Endothelial cell of umbilical vein (primary cell): Measurements from ENCODE around the gene MYADML2. TPM values are rescaled to one million over a fixed set of nuclear protein-coding genes. Genes with fewer than 3 reads are reported as not detected.

Experiments
- BruUV-seq: library from RNA; stranded (reverse); fragments of 400-500 nt; replicated peaks from 2 replicates; lab custom pipeline; 2021; lab: Mats Ljungman, UMichigan
- CTCF ChIA-PET: fragments of 300-600, 350-600 bp; sonication (Branson Sonifier 250); formaldehyde crosslinking; loops from one replicate; lab custom pipeline; 2021; ENCODE audit warnings: antibody characterized with exemption, inconsistent platforms; lab: Charles Lee
- POLR2A ChIA-PET: fragments of 300-600, 350-600 bp; sonication (Branson Sonifier 250); formaldehyde crosslinking; loops from one replicate; lab custom pipeline; 2021; ENCODE audit warnings: antibody characterized with exemption, inconsistent platforms; lab: Charles Lee
- DNase-seq: peaks from one replicate; pipeline ENCODE4 v3.0.0-alpha.2; 2011; ENCODE audit warnings: low read depth, low spot score
- FAIRE-seq: peaks from 2 replicates; lab custom pipeline; 2011; peaks lifted over from hg19 to GRCh38; lab: Jason Lieb, UNC
- H2AFZ ChIP-seq: 2 replicates; pipeline ENCODE4 v1.6.0; 2012; ENCODE audit warnings: low read depth, low read length, control low read depth, inconsistent platforms
- H3K27ac ChIP-seq: 2 replicates; pipeline ENCODE4 v1.5.1; 2011; ENCODE audit warnings: low read depth, mild to moderate bottlenecking, control low read depth, low read length, moderate library complexity; ENCODE audit not compliant: insufficient read depth
- H3K27me3 ChIP-seq, 2 experiments: 2 replicates each; pipeline versions ENCODE4 v1.6.0 to v1.6.1; 2011; ENCODE audit warnings: low read length in 2 of 2, mixed read lengths in 1 of 2; ENCODE audit not compliant: control insufficient read depth in 2 of 2, insufficient read depth in 2 of 2
- H3K36me3 ChIP-seq, 2 experiments: 2 replicates in 1 of 2; 3 replicates in 1 of 2; pipeline ENCODE4 v1.5.1; 2011; ENCODE audit warnings: low read length in 2 of 2, mild to moderate bottlenecking in 1 of 2, moderate library complexity in 1 of 2; ENCODE audit not compliant: control insufficient read depth in 2 of 2, insufficient read depth in 2 of 2; ENCODE audit errors: extremely low read depth in 1 of 2
- H3K4me1 ChIP-seq: 3 replicates; pipeline ENCODE4 v1.5.1; 2011; ENCODE audit warnings: mild to moderate bottlenecking, low read length; ENCODE audit not compliant: control insufficient read depth, insufficient read depth; ENCODE audit errors: extremely low read depth
- H3K4me2 ChIP-seq: 2 replicates; pipeline ENCODE4 v1.6.1; 2011; ENCODE audit warnings: low read length, control low read depth, mixed read lengths; ENCODE audit not compliant: insufficient read depth
- H3K4me3 ChIP-seq, 3 experiments: fragments of 200-600 bp in 1 of 3; sonication (generic), shearing (Covaris generic) in 1 of 3; replicated peaks in 1 of 3; 2 replicates each; pipeline ENCODE4 v1.5.1; 2011 to 2016; ENCODE audit warnings: control low read depth in 3 of 3, low read length in 3 of 3, mild to moderate bottlenecking in 2 of 3, inconsistent platforms in 1 of 3, low read depth in 1 of 3, moderate library complexity in 1 of 3; ENCODE audit not compliant: insufficient read depth in 1 of 3
- H3K79me2 ChIP-seq: 2 replicates; pipeline ENCODE4 v1.6.0; 2012; ENCODE audit warnings: low read length, inconsistent platforms; ENCODE audit not compliant: control insufficient read depth, insufficient read depth
- H3K9ac ChIP-seq: replicated peaks from 2 replicates; pipeline ENCODE3; 2011; ENCODE audit warnings: low read length, control low read depth; ENCODE audit not compliant: insufficient read depth; ENCODE audit errors: extremely low read depth
- H3K9me1 ChIP-seq: replicated peaks from 3 replicates; pipeline ENCODE4 v1.6.0; 2011; ENCODE audit warnings: mild to moderate bottlenecking, low read length; ENCODE audit not compliant: control insufficient read depth, insufficient read depth; ENCODE audit errors: extremely low read depth
- H3K9me3 ChIP-seq: replicated peaks from 2 replicates; pipeline ENCODE4 v1.5.1; 2012; ENCODE audit warnings: low read length, inconsistent platforms; ENCODE audit not compliant: control insufficient read depth, insufficient read depth
- H4K20me1 ChIP-seq: replicated peaks from 2 replicates; pipeline ENCODE3; 2011; ENCODE audit warnings: mild to moderate bottlenecking, low read length; ENCODE audit not compliant: control insufficient read depth, insufficient read depth; ENCODE audit errors: extremely low read depth
- CTCF ChIP-seq, 2 donors: IDR thresholded peaks; 1 replicate in 1 of 2; 2 replicates in 1 of 2; pipeline ENCODE4 v1.5.1; 2011; ENCODE audit warnings: low read length in 2 of 2, mild to moderate bottlenecking in 2 of 2, moderate library complexity in 2 of 2, control low read depth in 1 of 2, inconsistent platforms in 1 of 2, low read depth in 1 of 2; ENCODE audit not compliant: insufficient read depth in 1 of 2; ENCODE audit errors: extremely low read depth in 1 of 2
- EZH2 ChIP-seq: IDR thresholded peaks from 2 replicates; pipeline ENCODE4 v1.6.1; 2012; ENCODE audit warnings: borderline replicate concordance, low read depth, mild to moderate bottlenecking, moderate library complexity, low read length, inconsistent platforms; ENCODE audit not compliant: severe bottlenecking
- FOS ChIP-seq: IDR thresholded peaks from 2 replicates; pipeline ENCODE4 v1.6.1; 2011; ENCODE audit warnings: mild to moderate bottlenecking, low read length, moderate library complexity, borderline replicate concordance; ENCODE audit not compliant: insufficient read depth
- GATA2 ChIP-seq: IDR thresholded peaks from 2 replicates; pipeline ENCODE4 v1.7.0; 2011; ENCODE audit warnings: low read depth, mild to moderate bottlenecking, moderate library complexity, mixed read lengths, low read length; ENCODE audit not compliant: insufficient read length, insufficient read depth
- JUN ChIP-seq: IDR thresholded peaks from 2 replicates; pipeline ENCODE4 v1.6.1; 2011; ENCODE audit warnings: borderline replicate concordance, low read depth; ENCODE audit not compliant: insufficient read length, insufficient read depth
- MAX ChIP-seq: IDR thresholded peaks from 2 replicates; pipeline ENCODE4 v1.6.1; 2011; ENCODE audit not compliant: insufficient read depth, insufficient read length
- MYC ChIP-seq: IDR thresholded peaks from one replicate; pipeline ENCODE4 v1.6.1; 2011; ENCODE audit warnings: mild to moderate bottlenecking, low read depth, low read length
- POLR2A ChIP-seq: IDR thresholded peaks from 2 replicates; pipeline ENCODE4 v1.6.1; 2012; ENCODE audit warnings: low read depth, mild to moderate bottlenecking, control low read depth, low read length
- POLR2AphosphoS5 ChIP-seq: IDR thresholded peaks from 2 replicates; pipeline ENCODE4 v1.6.1; 2012; ENCODE audit warnings: low read depth, mild to moderate bottlenecking, control low read depth, low read length, moderate library complexity; ENCODE audit not compliant: insufficient read depth
- dilution Hi-C: fragments of 300-500 bp; cut with MboI; formaldehyde crosslinking; loops from one replicate; pipeline ENCODE4 v1.15.0; 2019; ENCODE audit warnings: low sequenced_read_pairs; ENCODE audit not compliant: extremely low pct_ligation_motif_present
- intact Hi-C: fragments of 100-400 bp; cut with micrococcal nuclease; formaldehyde crosslinking; loops from one replicate; pipeline ENCODE4 v1.10.0; 2022
- polyA plus RNA-seq, 4 experiments: library from polyadenylated mRNA; depleted of rRNA in 3 of 4; stranded (reverse) in 3 of 4; unstranded in 1 of 4; fragments of >200 nt; gene quantifications; 2 replicates each; pipeline versions ENCODE4 v1.2.1 to v1.2.3, GENCODE V29; 2011 to 2012; ENCODE audit warnings: missing spikeins in 1 of 4
- total RNA-seq: library from RNA; stranded (reverse); gene quantifications from 2 replicates; pipeline ENCODE4 v1.2.3, GENCODE V29; 2021

MYADML2 gene
- total and polyA plus RNA-seq, 2 donors (not counting 3 experiments of a cell fraction or from before 2014, with no cell fraction given): not detected

- Histone ChIP-seq H3K9me1 (no peaks in the 10 kb centered on the region), H3K79me2 (no peaks in the 10 kb centered on the region), H2AFZ (no peak overlapping the region), H3K9me3 (no peaks in the 10 kb centered on the region), H4K20me1 (no peaks in the 10 kb centered on the region), H3K9ac (no peak overlapping the region), H3K36me3 (peaks cover 7 to 9% of the 10 kb centered on the region in 2 experiments), H3K27me3 (no peaks in the 10 kb centered on the region), H3K4me3 (no peak overlapping the region), H3K4me1 (peaks cover 3% of the 10 kb centered on the region), H3K4me2 (no peak overlapping the region), H3K27ac (no peak overlapping the region)
- intact Hi-C loops (no loop called here), dilution Hi-C loops (no loop called here)
- ChIA-PET POLR2A (no interaction called here), CTCF (no interaction called here)
- no TSS peak for BruUV-seq
- DNase-seq: no peak
- FAIRE-seq: peak; percentile 24
- TF ChIP-seq POLR2A: no peak
- TF ChIP-seq FOS: no peak
- TF ChIP-seq MAX: no peak
- TF ChIP-seq CTCF (IDR thresholded peaks at IDR 0.05; ENCODE audit: extremely low read depth in 1 of 2, insufficient read depth in 1 of 2, low read depth in 1 of 2, low read length in 2 of 2): no peak
- TF ChIP-seq EZH2: no peak
- TF ChIP-seq POLR2AphosphoS5: no peak
- no peak for TF ChIP-seq JUN
- no peak for TF ChIP-seq MYC
- TF ChIP-seq GATA2: no peak
Measured at GRCh38 chr17:81898029-81898866, 48.8 kb downstream of the MYADML2 start.
